ENCODE measurements around the gene SLC4A5. TPM values are rescaled to one million over a fixed set of nuclear protein-coding genes. Genes with fewer than 3 reads are reported as not detected.
A peak's percentile ranks its signal among the peaks of the same experiment; 100 is the strongest.

Gene SLC4A5
- total RNA-seq, 1 donor from 2014 or later: 4.4 TPM

DNA sequence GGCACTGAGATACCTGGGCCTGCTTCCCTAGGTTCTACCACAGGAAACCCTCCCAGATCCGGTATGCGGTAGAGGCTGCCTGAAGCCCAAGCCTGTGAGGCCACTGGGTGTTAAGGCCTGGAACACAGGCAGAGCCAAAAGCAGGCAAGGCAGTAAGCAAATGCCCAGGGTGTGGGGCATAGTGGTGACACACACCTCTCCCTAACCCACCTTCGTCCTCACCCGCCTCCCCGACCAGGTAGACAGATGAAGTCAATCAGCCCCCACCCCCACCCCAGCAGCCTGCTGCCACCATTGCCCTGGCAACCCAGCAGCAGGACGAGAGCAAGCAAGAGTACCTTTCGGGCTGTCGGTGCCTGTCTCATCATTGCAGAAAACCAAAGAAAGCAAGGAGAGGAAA is 30.8 kb upstream of the SLC4A5 start:
- Histone ChIP-seq H3K27ac (peak overlapping the region; percentile 42), H3K27me3 (no peaks in the 10 kb centered on the region), H3K9me3 (no peaks in the 10 kb centered on the region), H3K4me3 (peak overlapping the region; percentile 31 to 36), H3K4me1 (peaks cover 34% of the 10 kb centered on the region), H3K36me3 (peaks cover 0 to 39% of the 10 kb centered on the region in 2 donors)
- intact Hi-C loops (cut with DNase I): no loop called here
- TF ChIP-seq POLR2AphosphoS5 (IDR thresholded peaks at IDR 0.05; ENCODE audit: insufficient read depth in 1 of 2, low read depth in 1 of 2): no peak
- no peak for DNase-seq (ENCODE audit: extremely low spot score in 2 of 2)

DNA sequence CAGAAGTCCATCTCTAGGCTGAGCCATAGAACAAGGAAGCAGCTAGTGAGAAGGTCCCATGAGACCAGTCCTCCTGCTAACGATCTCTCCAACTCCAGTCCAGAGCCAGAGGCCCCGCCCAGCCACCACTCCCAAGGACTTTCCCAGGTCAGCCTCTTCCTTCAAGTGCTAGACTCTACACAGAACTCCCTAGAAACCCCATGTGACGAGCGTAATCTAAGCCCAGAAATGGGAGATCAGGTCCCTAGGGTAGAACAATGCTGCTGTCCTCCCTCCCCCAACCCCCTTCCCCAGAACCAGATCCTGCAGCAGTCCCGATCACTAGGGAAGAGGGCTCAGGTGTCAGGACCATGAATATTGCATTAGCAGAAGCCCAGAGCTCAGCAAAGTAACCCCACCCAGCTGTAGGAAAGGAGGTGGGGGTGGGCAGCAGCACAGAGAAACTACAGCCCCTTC is 30.0 kb upstream of the SLC4A5 start:
- TF ChIP-seq POLR2AphosphoS5 (IDR thresholded peaks at IDR 0.05; ENCODE audit: insufficient read depth in 1 of 2, low read depth in 1 of 2) (no peak), POLR2A (IDR thresholded peaks at IDR 0.05) (no peak)
- TF ChIP-seq, protein P1, sequence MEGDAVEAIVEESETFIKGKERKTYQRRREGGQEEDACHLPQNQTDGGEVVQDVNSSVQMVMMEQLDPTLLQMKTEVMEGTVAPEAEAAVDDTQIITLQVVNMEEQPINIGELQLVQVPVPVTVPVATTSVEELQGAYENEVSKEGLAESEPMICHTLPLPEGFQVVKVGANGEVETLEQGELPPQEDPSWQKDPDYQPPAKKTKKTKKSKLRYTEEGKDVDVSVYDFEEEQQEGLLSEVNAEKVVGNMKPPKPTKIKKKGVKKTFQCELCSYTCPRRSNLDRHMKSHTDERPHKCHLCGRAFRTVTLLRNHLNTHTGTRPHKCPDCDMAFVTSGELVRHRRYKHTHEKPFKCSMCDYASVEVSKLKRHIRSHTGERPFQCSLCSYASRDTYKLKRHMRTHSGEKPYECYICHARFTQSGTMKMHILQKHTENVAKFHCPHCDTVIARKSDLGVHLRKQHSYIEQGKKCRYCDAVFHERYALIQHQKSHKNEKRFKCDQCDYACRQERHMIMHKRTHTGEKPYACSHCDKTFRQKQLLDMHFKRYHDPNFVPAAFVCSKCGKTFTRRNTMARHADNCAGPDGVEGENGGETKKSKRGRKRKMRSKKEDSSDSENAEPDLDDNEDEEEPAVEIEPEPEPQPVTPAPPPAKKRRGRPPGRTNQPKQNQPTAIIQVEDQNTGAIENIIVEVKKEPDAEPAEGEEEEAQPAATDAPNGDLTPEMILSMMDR (IDR thresholded peaks at IDR 0.05): no peak
- intact Hi-C loops (cut with DNase I): no loop called here
- no peaks in the 10 kb centered on the region for H3K27me3 ChIP-seq
- no peak overlapping the region for H3K4me3 ChIP-seq
- no peaks in the 10 kb centered on the region for H3K9me3 ChIP-seq
- peak overlapping the region; percentile 42 for H3K27ac ChIP-seq
- no peak for DNase-seq (ENCODE audit: extremely low spot score in 2 of 2)
- H3K36me3 ChIP-seq: peaks cover 0 to 46% of the 10 kb centered on the region in 2 donors
- H3K4me1 ChIP-seq: peaks cover 31% of the 10 kb centered on the region

DNA sequence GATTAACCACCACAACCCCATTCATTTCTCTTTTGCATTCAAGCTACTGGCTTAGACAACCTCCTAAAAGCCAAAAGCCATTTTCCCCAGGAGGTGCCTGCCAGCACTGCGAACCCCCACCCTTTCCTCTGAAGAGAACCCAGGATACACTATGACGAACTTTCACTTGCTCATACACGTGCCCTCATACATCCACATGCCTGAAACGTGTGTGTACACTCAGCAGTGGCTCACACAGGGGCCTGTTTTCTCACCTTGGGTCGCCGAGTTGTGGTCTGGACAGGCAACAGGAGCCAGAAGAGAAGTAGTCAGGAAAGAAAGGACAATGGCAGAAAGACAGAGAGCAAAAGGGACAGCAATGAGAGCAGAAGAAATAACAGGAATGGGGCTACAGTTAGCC is 29.5 kb upstream of the SLC4A5 start:
- Histone ChIP-seq H3K9me3 (no peaks in the 10 kb centered on the region), H3K4me1 (peaks cover 31% of the 10 kb centered on the region), H3K27me3 (no peaks in the 10 kb centered on the region), H3K36me3 (peaks cover 0 to 49% of the 10 kb centered on the region in 2 donors), H3K4me3 (no peak overlapping the region), H3K27ac (no peak overlapping the region)
- no peak for DNase-seq (ENCODE audit: extremely low spot score in 2 of 2)
- TF ChIP-seq POLR2AphosphoS5 (IDR thresholded peaks at IDR 0.05; ENCODE audit: insufficient read depth in 1 of 2, low read depth in 1 of 2) (no peak), POLR2A (IDR thresholded peaks at IDR 0.05) (no peak)
- TF ChIP-seq, protein P1 (IDR thresholded peaks at IDR 0.05): no peak
- intact Hi-C loops (cut with DNase I): no loop called here

DNA sequence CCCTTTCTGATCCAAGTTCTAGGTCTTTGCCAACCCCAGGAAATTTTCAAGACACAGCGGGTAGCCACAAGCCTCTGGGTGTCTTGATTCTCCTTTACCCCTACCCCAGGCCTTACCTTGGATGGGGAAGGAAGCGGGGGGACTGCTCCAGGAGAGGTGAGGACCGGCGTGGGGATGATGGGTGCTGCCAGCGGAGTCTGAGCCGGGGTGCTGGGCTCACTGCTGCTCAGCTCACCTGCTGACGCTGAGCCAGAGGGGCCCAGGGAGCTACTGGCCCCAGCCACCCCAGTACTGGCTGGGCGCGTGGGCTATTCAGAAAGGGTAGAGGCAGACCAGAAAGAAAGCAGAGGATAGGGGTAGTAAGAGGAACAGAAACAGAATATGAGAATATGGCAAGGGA is 28.2 kb upstream of the SLC4A5 start:
- Histone ChIP-seq H3K4me3 (no peak overlapping the region), H3K36me3 (peaks cover 0 to 49% of the 10 kb centered on the region in 2 donors), H3K9me3 (no peaks in the 10 kb centered on the region), H3K4me1 (peaks cover 31% of the 10 kb centered on the region), H3K27ac (no peak overlapping the region), H3K27me3 (no peaks in the 10 kb centered on the region)
- no peak for TF ChIP-seq POLR2A (IDR thresholded peaks at IDR 0.05)
- TF ChIP-seq, protein P1 (IDR thresholded peaks at IDR 0.05): no peak
- TF ChIP-seq POLR2AphosphoS5 (IDR thresholded peaks at IDR 0.05; ENCODE audit: insufficient read depth in 1 of 2, low read depth in 1 of 2): no peak
- DNase-seq (ENCODE audit: extremely low spot score in 2 of 2): no peak
- intact Hi-C loops (cut with DNase I): no loop called here

DNA sequence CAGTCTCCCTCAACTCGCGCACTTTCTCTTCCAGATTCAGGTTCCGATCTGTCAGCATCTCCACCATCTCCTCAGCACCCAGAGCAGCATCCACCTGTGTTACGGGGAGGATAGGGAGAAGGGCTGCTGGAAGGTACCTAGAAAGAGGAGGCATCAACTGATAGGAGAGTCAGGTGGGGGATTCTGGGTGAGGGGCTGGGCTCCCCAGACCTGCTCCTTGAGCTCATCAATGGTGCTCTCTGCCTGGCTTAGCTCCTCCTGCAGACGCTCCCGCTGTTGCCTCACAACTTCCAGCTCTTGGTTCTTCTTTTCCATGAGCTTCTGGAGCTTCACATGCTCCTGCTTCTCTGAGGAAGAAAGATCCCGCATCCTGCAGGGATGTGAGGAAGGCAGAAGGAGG is 26.8 kb upstream of the SLC4A5 start:
- TF ChIP-seq POLR2A (IDR thresholded peaks at IDR 0.05) (no peak), POLR2AphosphoS5 (IDR thresholded peaks at IDR 0.05; ENCODE audit: insufficient read depth in 1 of 2, low read depth in 1 of 2) (no peak)
- TF ChIP-seq, protein P1 (IDR thresholded peaks at IDR 0.05): no peak
- H3K27me3 ChIP-seq: no peaks in the 10 kb centered on the region
- intact Hi-C loops (cut with DNase I): no loop called here
- no peak overlapping the region for H3K27ac ChIP-seq
- no peak for DNase-seq (ENCODE audit: extremely low spot score in 2 of 2)
- H3K4me1 ChIP-seq: peaks cover 24% of the 10 kb centered on the region
- peaks cover 0 to 61% of the 10 kb centered on the region in 2 donors for H3K36me3 ChIP-seq
- no peaks in the 10 kb centered on the region for H3K9me3 ChIP-seq
- no peak overlapping the region for H3K4me3 ChIP-seq
